Stimulated activated CD8-positive, alpha-beta memory T cell treated with anti-CD3 and anti-CD28 coated beads, Interleukin-7, amount 100 ng/mL, for 1 hour (primary cell): ENCODE data around the gene CCNT1.

Experiments
- DNase-seq, 2 donors: peaks; one replicate each; pipeline ENCODE4 v3.0.0-alpha.2; 2020; ENCODE audit warnings: low read depth in 2 of 2

Gene CCNT1

DNA sequence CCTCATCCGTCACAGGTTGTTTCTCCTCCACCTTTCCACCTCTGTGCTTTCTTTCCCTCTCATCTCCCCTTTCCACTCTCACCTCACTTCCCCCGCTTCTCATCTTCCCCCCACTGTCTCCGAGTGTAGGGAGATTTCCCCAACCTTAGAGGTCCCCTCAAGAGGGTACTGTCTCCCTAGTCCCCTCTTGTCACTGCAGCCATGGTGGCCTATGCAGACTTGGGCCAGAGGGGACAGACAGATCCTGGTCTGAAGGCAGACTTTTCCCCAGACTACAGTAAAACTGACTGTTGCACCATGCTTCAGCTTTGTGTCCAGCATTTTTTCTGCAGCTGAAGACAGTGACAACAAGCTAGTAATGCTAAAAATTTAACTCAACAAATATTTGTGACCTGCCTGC lies 75.7 kb downstream of the CCNT1 start:
- no peak for DNase-seq

- DNase-seq: no peak
Measured at GRCh38 chr12:48640428-48640827, 76.1 kb downstream of the CCNT1 start.
